Choroid plexus epithelial cell (primary cell): Measurements from ENCODE around the gene PDK2.

Experiments used
- DNase-seq: peaks from one replicate; pipeline ENCODE4 v3.0.0-alpha.2; 2010; ENCODE audit warnings: low read depth
- H3K4me3 ChIP-seq: 2 replicates; pipeline ENCODE4 v1.5.1; 2011; ENCODE audit warnings: low read depth, mild to moderate bottlenecking, control low read depth, low read length, moderate library complexity
- CTCF ChIP-seq: conservative IDR thresholded peaks from 2 replicates; pipeline ENCODE4 v1.5.1; 2011; ENCODE audit warnings: low read depth, mild to moderate bottlenecking, control low read depth, inconsistent platforms, low read length, moderate library complexity

The PDK2 gene

DNA sequence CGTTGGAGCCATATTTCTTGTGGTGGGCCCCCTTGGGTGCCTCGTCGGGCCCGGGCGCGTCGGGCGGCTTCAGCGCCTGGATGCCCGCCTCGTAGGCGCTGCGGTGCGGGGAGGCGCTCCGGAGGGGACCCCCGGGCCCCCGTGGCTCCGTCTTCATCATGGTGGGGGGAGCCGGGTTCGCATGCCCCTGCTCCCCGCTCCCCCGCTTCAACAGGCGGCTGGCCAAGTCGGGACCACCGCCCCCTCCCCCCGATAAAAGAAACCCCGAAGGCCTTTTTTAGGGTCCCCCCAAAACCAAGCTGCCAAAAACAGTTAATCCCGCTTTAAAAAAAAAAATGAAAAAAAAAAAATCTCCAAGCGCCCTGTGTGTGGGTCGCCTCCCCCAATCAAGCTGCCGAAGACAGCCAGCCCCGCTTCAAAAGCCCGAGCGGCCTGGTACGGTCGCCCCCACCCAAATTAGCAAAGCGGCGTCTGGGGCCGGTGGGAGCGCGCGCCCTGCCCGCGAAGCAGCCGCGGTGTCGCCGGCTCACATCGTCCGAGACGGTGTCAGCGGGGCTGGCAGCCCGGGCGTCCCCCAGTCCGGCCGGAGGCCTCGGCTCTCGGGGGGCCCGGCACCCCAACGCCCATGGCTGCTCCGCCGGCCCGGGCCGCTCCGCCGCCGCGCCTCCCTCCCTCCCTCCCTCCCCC lies 55.3 kb downstream of the PDK2 start, which contains the start of gene PPP1R9B:
PPP1R9B (minus strand) TSS at position 324 of the 687 bp plus-strand sequence; CDS start at position 160, 164 bp downstream.
- TF ChIP-seq CTCF, result no peak
- peak within 1 kb of the TSS; percentile 86 for H3K4me3 ChIP-seq
- DNase-seq, result no peak

GRCh38 chr17:50151041-50151936 lies 56.1 kb downstream of the PDK2 start:
- DNase-seq, result peak; percentile 93
- H3K4me3 ChIP-seq, result peak overlapping the region; percentile 86
- TF ChIP-seq CTCF, result peak; percentile 70

DNA sequence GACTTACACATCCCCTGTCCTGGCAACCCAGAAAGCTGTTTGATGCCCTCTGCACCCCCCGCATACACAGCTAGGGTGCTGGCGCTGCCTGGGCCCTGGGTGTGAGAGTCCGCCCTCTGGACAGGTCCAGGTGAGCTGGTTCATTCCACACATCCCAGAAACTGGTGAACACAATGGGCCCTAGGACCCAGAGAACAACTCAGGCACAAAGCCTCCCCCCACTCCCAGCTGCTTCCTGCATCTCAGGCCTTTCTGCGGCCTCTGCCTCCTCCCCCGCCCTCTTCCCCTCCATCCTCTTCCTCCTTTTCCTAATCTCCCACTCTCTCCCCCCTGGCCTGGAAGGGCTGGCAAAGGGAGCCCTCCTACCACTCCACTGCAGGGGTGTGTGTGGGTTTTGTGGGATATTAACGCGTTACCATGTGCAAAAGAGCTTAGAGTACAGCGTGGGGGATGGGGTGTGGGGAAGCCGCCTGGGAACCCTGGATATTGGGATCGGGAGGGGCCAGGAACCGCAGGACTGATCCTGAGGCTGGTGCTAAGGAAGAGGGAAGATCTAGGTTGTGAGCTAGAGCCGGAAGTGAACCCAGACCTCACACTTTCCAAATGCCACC lies 56.9 kb downstream of the PDK2 start:
- peak; percentile 14 for TF ChIP-seq CTCF
- DNase-seq, result peak; percentile 89
- peak overlapping the region; percentile 86 for H3K4me3 ChIP-seq

DNA sequence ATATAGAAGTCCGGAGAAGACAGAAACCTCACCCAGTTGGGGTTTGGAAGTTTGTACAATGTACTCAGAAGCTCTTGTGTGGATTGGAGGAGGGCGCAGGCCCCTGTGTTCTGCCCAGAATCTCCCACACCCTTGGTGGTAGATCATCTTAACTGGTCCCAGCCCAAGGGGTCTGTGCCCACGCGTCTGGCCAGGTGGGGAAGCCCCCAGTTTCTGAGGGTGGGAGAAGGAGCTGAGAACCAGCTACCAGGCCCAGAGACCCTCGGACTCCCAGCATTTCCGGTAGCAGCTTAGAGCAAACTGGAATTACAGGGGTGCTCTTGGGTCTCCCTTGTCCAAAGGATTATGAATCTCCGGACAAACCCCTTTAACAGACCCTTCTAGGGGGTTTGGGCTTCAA lies 57.6 kb downstream of the PDK2 start:
- DNase-seq, result no peak
- H3K4me3 ChIP-seq, result no peak overlapping the region

GRCh38 chr17:50153650-50154575 lies 58.8 kb downstream of the PDK2 start:
- no peak overlapping the region for H3K4me3 ChIP-seq

More for the DNA sequence above, 57.6 kb downstream of the PDK2 start:
- TF ChIP-seq CTCF, result no peak

More at GRCh38 chr17:50153650-50154575, 58.8 kb downstream of the PDK2 start:
- DNase-seq, result no peak
- TF ChIP-seq CTCF, result no peak
